Fibroblast of lung (primary cell): ENCODE results near the gene STAT5A.

Experiments used
- EZH2 ChIP-seq: IDR thresholded peaks from 2 replicates; pipeline ENCODE4 v1.5.1; 2012; ENCODE audit warnings: low read length, control low read depth, mild to moderate bottlenecking; ENCODE audit errors: missing control alignments
- TF ChIP-seq, protein P1 (sequence below), 2 donors: IDR thresholded peaks in 1 of 2; conservative IDR thresholded peaks in 1 of 2; 1 replicate in 1 of 2; 2 replicates in 1 of 2; pipeline ENCODE4 v1.5.1; 2011 to 2012; ENCODE audit warnings: low read length in 2 of 2, control low read depth in 1 of 2, inconsistent platforms in 1 of 2, low read depth in 1 of 2, mild to moderate bottlenecking in 1 of 2

DNA sequence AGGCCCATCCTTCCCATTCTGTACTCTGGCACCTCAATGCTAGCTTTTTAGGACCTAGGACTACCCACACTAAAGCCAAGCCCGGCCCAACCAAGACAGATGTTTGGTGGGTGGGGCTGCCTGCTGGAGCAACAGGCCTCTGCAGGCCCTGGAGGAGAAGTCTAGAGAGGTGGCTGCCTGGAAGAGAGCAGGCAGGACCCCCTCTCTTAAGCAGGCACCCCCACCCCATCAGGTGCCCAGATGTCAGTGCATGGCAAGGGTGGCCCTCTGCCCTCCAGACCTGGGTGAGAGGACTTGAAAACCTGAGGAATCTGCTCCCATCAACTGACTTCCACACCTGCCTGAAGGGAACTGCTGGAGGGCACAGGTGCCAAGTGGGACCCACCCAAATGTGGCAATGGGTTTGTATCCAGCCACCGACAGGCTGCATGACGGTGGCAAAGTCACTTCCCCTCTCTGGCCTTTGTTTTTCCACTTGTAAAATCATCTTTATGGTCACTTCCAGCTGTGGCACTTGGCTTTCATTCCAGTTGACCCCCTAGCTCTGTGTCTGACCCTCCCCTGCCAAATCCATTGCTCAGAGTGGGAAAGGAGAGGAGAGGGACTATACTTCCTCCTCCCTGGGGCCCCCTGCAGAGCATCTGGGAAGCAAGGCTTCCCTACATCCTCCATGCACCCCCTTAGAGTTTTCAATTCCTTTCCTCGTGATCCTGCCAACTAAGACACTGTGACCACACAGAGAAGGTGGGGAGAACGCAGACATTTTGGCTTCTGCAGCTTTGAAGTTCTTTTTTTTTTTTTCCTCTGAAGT is 1.7 kb upstream of the STAT5A start:
- TF ChIP-seq, protein P1, sequence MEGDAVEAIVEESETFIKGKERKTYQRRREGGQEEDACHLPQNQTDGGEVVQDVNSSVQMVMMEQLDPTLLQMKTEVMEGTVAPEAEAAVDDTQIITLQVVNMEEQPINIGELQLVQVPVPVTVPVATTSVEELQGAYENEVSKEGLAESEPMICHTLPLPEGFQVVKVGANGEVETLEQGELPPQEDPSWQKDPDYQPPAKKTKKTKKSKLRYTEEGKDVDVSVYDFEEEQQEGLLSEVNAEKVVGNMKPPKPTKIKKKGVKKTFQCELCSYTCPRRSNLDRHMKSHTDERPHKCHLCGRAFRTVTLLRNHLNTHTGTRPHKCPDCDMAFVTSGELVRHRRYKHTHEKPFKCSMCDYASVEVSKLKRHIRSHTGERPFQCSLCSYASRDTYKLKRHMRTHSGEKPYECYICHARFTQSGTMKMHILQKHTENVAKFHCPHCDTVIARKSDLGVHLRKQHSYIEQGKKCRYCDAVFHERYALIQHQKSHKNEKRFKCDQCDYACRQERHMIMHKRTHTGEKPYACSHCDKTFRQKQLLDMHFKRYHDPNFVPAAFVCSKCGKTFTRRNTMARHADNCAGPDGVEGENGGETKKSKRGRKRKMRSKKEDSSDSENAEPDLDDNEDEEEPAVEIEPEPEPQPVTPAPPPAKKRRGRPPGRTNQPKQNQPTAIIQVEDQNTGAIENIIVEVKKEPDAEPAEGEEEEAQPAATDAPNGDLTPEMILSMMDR (conservative IDR thresholded peaks at IDR 0.05 in 1 of 2, IDR thresholded peaks at IDR 0.05 in 1 of 2; ENCODE audit: low read depth in 1 of 2, low read length in 2 of 2): no peak
- no peak for TF ChIP-seq EZH2
